Sigmoid colon (tissue), 4 donors: ENCODE data around the gene MRPS30.
"Not testable (repeated sequence)": the region's sequence is repeated elsewhere in the genome, so short reads cannot be mapped to it uniquely, and the experiment has no call there.

Experiments used
- EP300 ChIP-seq, 4 donors: sonication (generic); formaldehyde crosslinking; IDR thresholded peaks; one replicate each; pipeline ENCODE4 v1.6.1; 2017; ENCODE audit warnings: antibody characterized with exemption in 4 of 4
- POLR2A ChIP-seq, 2 donors: fragments of 450-650 bp; IDR thresholded peaks; one replicate each; pipeline ENCODE4 v1.6.1; 2016; ENCODE audit warnings: antibody characterized with exemption in 2 of 2, mild to moderate bottlenecking in 2 of 2, moderate library complexity in 2 of 2
- TF ChIP-seq, protein P1 (sequence below), 4 experiments: fragments of 450-650 bp in 3 of 4; fragments of 200-600 bp in 1 of 4; IDR thresholded peaks; one replicate each; pipeline ENCODE4 v1.5.1; 2016 to 2019; ENCODE audit warnings: antibody characterized with exemption in 4 of 4, mild to moderate bottlenecking in 3 of 4, moderate library complexity in 2 of 4

GRCh38 chr5:44792031-44792673, 16.6 kb upstream of the MRPS30 start:
- TF ChIP-seq, protein P1, sequence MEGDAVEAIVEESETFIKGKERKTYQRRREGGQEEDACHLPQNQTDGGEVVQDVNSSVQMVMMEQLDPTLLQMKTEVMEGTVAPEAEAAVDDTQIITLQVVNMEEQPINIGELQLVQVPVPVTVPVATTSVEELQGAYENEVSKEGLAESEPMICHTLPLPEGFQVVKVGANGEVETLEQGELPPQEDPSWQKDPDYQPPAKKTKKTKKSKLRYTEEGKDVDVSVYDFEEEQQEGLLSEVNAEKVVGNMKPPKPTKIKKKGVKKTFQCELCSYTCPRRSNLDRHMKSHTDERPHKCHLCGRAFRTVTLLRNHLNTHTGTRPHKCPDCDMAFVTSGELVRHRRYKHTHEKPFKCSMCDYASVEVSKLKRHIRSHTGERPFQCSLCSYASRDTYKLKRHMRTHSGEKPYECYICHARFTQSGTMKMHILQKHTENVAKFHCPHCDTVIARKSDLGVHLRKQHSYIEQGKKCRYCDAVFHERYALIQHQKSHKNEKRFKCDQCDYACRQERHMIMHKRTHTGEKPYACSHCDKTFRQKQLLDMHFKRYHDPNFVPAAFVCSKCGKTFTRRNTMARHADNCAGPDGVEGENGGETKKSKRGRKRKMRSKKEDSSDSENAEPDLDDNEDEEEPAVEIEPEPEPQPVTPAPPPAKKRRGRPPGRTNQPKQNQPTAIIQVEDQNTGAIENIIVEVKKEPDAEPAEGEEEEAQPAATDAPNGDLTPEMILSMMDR (IDR thresholded peaks at IDR 0.05): not testable (repeated sequence)
- not testable (repeated sequence) for TF ChIP-seq POLR2A, EP300 (IDR thresholded peaks at IDR 0.05)
